GM19239 (cell line): Measurements from ENCODE around the gene SORCS1.

Experiments used
- DNase-seq: peaks from one replicate; pipeline ENCODE4 v3.0.0; 2011; ENCODE audit warnings: low spot score; ENCODE audit not compliant: insufficient read length
- FAIRE-seq: peaks from 2 replicates; lab custom pipeline; 2011; peaks lifted over from hg19 to GRCh38; lab: Jason Lieb, UNC

SORCS1 gene

GRCh38 chr10:106525835-106526234 is 638.7 kb downstream of the SORCS1 start:
- FAIRE-seq (no peak), DNase-seq (no peak)
